Osteoblast (primary cell): ENCODE results near the gene FMNL1. TPM values are rescaled to one million over a fixed set of nuclear protein-coding genes. Genes with fewer than 3 reads are reported as not detected.

Experiments
- DNase-seq: peaks from one replicate; pipeline ENCODE4 v3.0.0; 2011; ENCODE audit warnings: low spot score, mixed read lengths; ENCODE audit not compliant: insufficient read length; ENCODE audit errors: missing footprints
- H2AFZ ChIP-seq: 2 replicates; pipeline ENCODE4 v1.6.0; 2011; ENCODE audit warnings: mild to moderate bottlenecking, low read length
- H3K27ac ChIP-seq: 2 replicates; pipeline ENCODE4 v1.5.1; 2011; ENCODE audit warnings: mild to moderate bottlenecking, low read depth, low read length, moderate library complexity
- H3K27me3 ChIP-seq: 2 replicates; pipeline ENCODE4 v1.6.0; 2012; ENCODE audit warnings: mild to moderate bottlenecking, control low read depth, inconsistent platforms, low read length, moderate library complexity; ENCODE audit not compliant: insufficient read depth
- H3K36me3 ChIP-seq: 2 replicates; pipeline ENCODE4 v1.5.1; 2011; ENCODE audit warnings: mild to moderate bottlenecking, low read length, control low read depth, moderate library complexity; ENCODE audit not compliant: insufficient read depth
- H3K4me1 ChIP-seq: 2 replicates; pipeline ENCODE4 v1.5.1; 2011; ENCODE audit warnings: mild to moderate bottlenecking, low read length, control low read depth, moderate library complexity; ENCODE audit not compliant: insufficient read depth
- H3K4me2 ChIP-seq: 2 replicates; pipeline ENCODE4 v1.6.0; 2011; ENCODE audit warnings: mild to moderate bottlenecking, low read length; ENCODE audit not compliant: insufficient read depth
- H3K4me3 ChIP-seq: fragments of 200-600 bp; sonication (generic); 3 replicates; pipeline ENCODE4 v1.5.1; 2012; ENCODE audit warnings: mild to moderate bottlenecking, low read length, inconsistent platforms; ENCODE audit not compliant: insufficient read depth
- H3K79me2 ChIP-seq: 2 replicates; pipeline ENCODE4 v1.6.0; 2012; ENCODE audit warnings: mild to moderate bottlenecking, low read length, control low read depth, inconsistent platforms; ENCODE audit not compliant: insufficient read depth
- H3K9me3 ChIP-seq: 2 replicates; pipeline ENCODE4 v1.5.1; 2011; ENCODE audit warnings: low read depth, low read length, control low read depth
- H4K20me1 ChIP-seq: 2 replicates; pipeline ENCODE4 v1.6.0; 2012; ENCODE audit warnings: mild to moderate bottlenecking, low read length, control low read depth; ENCODE audit not compliant: insufficient read depth
- total RNA-seq: library from RNA; depleted of rRNA; stranded (reverse); fragments of >200 nt; gene quantifications from 2 replicates; pipeline ENCODE4 v1.2.3, GENCODE V29; 2012
- TF ChIP-seq, protein P1 (sequence below): IDR thresholded peaks from 2 replicates; pipeline ENCODE4 v1.5.1; 2011; ENCODE audit warnings: mild to moderate bottlenecking, low read depth, low read length, moderate library complexity; ENCODE audit errors: extremely low read depth

The FMNL1 gene
- total RNA-seq, 1 donor: 3.6 TPM

DNA sequence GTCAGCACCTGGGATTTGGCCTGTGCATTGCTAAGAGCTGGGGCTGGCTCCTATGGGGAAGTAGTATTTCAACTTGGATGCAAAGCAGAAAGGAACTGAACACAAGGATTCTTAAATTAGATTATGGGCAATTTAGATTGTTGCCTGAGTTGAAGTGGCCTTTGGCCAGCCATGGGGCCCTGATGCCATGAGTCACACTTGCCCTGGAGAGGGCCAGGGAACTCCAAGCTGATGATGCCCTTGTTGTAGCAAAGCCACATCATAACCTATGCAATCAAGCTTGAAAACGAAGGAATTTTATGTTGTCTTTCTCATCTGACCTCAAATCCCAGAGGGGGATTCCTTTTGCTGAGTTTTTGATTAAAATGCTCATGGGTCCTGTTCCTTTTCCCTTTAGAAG lies 44.1 kb downstream of the FMNL1 start:
- TF ChIP-seq, protein P1, sequence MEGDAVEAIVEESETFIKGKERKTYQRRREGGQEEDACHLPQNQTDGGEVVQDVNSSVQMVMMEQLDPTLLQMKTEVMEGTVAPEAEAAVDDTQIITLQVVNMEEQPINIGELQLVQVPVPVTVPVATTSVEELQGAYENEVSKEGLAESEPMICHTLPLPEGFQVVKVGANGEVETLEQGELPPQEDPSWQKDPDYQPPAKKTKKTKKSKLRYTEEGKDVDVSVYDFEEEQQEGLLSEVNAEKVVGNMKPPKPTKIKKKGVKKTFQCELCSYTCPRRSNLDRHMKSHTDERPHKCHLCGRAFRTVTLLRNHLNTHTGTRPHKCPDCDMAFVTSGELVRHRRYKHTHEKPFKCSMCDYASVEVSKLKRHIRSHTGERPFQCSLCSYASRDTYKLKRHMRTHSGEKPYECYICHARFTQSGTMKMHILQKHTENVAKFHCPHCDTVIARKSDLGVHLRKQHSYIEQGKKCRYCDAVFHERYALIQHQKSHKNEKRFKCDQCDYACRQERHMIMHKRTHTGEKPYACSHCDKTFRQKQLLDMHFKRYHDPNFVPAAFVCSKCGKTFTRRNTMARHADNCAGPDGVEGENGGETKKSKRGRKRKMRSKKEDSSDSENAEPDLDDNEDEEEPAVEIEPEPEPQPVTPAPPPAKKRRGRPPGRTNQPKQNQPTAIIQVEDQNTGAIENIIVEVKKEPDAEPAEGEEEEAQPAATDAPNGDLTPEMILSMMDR: no peak
- peak overlapping the region; percentile 28 for H3K4me2 ChIP-seq
- peaks cover 31% of the 10 kb centered on the region for H3K4me1 ChIP-seq
- H3K79me2 ChIP-seq: no peaks in the 10 kb centered on the region
- no peak overlapping the region for H2AFZ ChIP-seq
- no peaks in the 10 kb centered on the region for H3K9me3 ChIP-seq
- H3K27me3 ChIP-seq: no peaks in the 10 kb centered on the region
- H3K27ac ChIP-seq: peak overlapping the region; percentile 46
- H4K20me1 ChIP-seq: peaks cover 92% of the 10 kb centered on the region
- peak; percentile 98 for DNase-seq
- peaks cover 71% of the 10 kb centered on the region for H3K36me3 ChIP-seq
- no peak overlapping the region for H3K4me3 ChIP-seq

DNA sequence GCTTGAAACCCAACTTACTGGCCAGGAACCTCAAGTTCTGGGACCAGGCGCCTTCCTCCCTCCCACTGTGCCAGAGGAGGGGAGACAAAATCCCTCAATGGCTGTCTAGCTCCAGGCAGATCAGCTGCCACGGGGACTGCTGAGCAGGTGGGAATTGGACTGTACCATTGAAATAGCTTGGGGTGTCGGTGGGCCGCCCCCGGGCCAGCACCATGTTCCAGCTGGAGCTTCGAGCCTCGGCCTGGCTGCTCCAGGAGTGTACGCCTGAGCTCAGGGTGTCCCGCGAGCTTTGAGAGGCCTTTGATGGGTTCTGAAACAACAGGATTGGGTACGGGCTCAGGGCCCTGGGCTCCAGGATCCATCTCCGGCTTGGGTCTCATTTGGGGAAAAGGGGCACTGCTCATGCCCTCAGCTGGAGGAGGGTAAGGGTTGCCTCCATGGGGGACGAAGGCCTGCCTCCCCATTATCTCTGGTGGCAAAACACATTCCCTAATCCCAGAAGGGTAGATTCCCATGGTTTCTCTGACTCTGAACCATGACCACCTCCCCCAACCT lies 44.8 kb downstream of the FMNL1 start:
- peak overlapping the region; percentile 46 for H3K27ac ChIP-seq
- H4K20me1 ChIP-seq: peaks cover 91% of the 10 kb centered on the region
- no peak overlapping the region for H3K4me3 ChIP-seq
- H3K79me2 ChIP-seq: no peaks in the 10 kb centered on the region
- H3K4me2 ChIP-seq: peak overlapping the region; percentile 28
- H3K36me3 ChIP-seq: peaks cover 76% of the 10 kb centered on the region
- H3K27me3 ChIP-seq: no peaks in the 10 kb centered on the region
- no peak overlapping the region for H2AFZ ChIP-seq
- H3K4me1 ChIP-seq: peaks cover 31% of the 10 kb centered on the region
- TF ChIP-seq, protein P1: no peak
- DNase-seq: no peak
- no peaks in the 10 kb centered on the region for H3K9me3 ChIP-seq

DNA sequence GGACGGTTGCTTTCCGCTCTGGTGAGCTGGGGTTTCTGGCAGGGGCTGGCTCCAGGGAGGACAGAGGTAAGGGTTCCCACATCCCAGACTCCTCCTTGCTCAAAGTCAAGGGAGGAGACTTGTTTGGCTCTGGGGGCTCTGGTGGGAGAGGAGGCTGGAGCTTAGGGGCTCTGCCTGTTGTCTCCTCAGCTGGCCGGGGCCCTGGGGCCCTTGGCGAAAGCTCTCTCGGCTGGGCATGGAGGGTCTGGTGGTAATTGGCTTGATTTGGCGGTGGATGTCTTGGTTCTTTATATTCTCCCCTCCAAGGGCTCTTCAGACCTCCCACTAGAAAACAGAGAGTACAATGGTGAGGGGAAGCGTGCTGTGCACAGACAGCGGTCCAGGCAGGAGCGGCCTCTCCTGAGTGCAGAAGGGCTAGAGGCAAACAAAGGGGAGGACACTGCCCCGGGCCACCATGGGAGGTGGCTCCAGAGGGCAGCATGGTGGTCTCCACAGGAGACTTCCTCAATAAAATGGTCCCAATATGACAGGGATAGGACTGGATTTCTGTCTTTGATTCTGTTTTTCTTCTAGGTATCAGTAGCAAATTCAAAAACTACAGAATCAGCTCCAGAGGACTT lies 45.9 kb downstream of the FMNL1 start:
- H3K9me3 ChIP-seq: no peaks in the 10 kb centered on the region
- H2AFZ ChIP-seq: no peak overlapping the region
- H3K27ac ChIP-seq: no peak overlapping the region
- TF ChIP-seq, protein P1: no peak
- H4K20me1 ChIP-seq: peaks cover 85% of the 10 kb centered on the region
- no peaks in the 10 kb centered on the region for H3K27me3 ChIP-seq
- no peaks in the 10 kb centered on the region for H3K79me2 ChIP-seq
- H3K4me1 ChIP-seq: peaks cover 28% of the 10 kb centered on the region
- H3K4me2 ChIP-seq: no peak overlapping the region
- DNase-seq: peak; percentile 68
- peaks cover 86% of the 10 kb centered on the region for H3K36me3 ChIP-seq
- H3K4me3 ChIP-seq: no peak overlapping the region

GRCh38 chr17:45269912-45270311 lies 48.2 kb downstream of the FMNL1 start:
- Histone ChIP-seq H3K9me3 (no peaks in the 10 kb centered on the region), H3K27me3 (no peaks in the 10 kb centered on the region), H3K4me1 (peaks cover 16% of the 10 kb centered on the region), H3K4me3 (no peak overlapping the region), H2AFZ (no peak overlapping the region), H3K4me2 (no peak overlapping the region), H4K20me1 (peaks cover 79% of the 10 kb centered on the region), H3K36me3 (peaks cover 82% of the 10 kb centered on the region), H3K79me2 (no peaks in the 10 kb centered on the region), H3K27ac (no peak overlapping the region)
- peak; percentile 51 for DNase-seq
- TF ChIP-seq, protein P1: no peak
